Kidney capillary endothelial cell (primary cell): ENCODE data around the gene JADE2.
A peak's percentile ranks its signal among the peaks of the same experiment; 100 is the strongest.
"Not testable (repeated sequence)": the region's sequence is repeated elsewhere in the genome, so short reads cannot be mapped to it uniquely, and the experiment has no call there.

Experiments
- DNase-seq: peaks from one replicate; pipeline ENCODE4 v3.0.0-alpha.2; 2018; ENCODE audit warnings: low spot score

Gene JADE2

DNA sequence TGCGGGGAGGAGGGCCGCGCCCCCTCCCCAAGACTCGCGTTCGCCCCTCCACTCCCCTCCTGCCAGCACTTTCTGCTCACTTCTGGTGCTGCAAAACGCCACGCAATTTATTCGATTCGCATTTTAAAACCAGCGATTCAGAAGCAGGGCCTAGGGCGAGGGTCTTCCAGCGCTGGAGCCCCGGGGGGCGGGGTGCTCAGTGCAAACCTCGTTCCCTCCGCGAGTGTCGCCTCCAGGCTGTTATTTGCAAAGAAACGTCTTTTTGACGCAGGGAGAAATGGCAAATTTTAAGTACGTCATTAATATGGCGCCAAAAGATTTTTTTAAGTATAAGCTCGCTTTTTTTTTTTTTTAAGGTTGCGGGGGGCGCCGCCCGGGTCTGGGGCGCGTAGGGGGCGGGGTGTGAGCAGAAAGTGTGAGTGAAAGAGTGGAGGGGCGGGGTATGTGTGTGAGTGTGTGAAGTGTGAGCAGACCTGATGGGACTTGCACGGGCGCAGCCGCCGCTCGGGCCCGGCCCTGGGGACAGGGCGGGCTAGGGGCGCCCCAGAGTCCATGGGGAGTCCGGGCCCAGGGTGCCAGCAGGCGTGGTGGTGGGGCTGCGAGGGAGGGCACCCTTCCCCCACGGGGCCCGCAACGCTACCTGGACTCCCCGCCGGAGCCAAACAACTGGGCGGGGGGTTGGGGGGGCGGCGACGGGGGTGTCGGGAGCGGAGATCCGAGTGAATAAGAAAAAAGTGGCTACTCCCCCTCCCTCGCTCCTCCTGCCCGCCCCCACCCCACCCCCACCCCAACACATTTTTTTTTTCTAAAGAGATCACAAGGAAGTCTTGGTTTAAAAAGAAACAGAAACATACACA lies at the start of gene JADE2:
Gene JADE2, plus strand, starts transcription at position 845 of the 857 bp plus-strand sequence. CDS start 10,188 bp downstream, outside the sequence.
- DNase-seq, result peak; percentile 61

DNA sequence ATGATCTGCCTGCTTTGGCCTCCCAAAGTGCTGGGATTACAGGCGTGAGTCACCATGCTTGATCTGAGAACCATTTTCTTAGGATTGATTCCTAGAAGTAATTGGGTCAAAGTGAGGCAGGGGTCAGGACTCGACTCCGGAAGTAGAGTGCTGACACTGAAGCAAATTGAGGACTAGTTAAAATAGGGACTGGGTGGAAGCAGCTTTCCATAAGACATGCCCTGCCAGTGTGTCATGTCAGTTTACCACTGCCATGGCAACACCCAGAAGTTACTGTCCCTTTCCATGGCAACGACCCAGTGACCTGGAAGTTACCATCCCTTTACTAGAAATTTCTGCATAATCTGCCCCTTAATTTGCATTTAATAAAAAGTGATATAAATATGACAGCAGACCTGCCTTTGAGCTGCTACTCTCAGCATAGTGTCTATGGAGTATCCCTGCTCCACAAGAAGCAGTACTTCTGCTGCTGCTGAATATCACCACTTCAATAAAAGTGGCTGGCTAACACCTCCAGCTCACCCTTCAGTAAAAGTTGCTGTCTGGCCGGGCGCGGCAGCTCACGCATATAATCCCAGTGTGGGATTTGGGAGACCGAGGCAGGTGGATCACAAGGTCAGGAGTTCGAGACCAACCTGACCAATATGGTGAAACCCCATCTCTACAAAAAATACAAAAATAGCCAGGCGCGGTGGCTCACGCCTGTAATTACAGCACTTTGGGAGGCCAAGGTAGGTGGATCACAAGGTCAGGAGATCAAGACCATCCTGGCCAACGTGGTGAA lies 47.8 kb upstream of the JADE2 start:
- no peak for DNase-seq

DNA sequence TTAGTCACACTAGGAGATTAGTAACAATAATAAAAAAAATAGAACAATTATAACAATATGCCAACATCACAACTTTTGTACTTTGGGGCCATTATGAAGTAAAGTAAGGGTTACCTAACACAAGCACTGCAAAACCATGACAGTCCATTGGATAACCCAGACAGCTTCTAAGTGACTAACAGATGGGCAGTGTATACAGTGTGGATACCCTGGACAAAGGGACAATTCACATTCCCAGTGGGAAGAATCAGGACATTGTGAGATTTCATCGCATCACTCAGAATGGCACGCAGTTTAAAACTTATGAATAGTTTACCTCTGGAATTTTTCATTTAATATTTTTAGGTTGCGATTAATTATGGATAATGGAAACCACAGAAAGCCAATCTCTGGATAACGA lies 45.6 kb upstream of the JADE2 start:
- no peak for DNase-seq

- DNase-seq, result no peak
Measured at GRCh38 chr5:134489227-134489944, 36.1 kb upstream of the JADE2 start.

- DNase-seq, result no peak
Measured at GRCh38 chr5:134490255-134490924, 35.1 kb upstream of the JADE2 start.

DNA sequence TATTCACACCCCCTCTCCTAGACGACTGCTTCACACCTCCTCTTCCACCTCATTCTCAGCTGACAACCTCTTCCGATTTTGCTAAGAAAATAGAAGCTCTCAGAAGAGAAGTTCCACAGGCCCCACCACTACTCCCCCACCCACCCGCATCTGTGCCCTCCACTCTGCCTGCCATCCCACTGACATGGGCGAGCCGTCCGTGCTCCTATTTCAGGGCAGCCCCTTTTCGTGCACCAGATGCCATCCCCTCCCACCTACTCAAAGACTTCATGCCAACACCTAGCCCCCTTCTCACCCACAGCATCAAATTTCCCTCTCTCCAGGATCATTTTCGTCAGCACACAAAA lies 34.6 kb upstream of the JADE2 start:
- no peak for DNase-seq

GRCh38 chr5:134491841-134492442 lies 33.5 kb upstream of the JADE2 start:
- DNase-seq, result no peak

DNA sequence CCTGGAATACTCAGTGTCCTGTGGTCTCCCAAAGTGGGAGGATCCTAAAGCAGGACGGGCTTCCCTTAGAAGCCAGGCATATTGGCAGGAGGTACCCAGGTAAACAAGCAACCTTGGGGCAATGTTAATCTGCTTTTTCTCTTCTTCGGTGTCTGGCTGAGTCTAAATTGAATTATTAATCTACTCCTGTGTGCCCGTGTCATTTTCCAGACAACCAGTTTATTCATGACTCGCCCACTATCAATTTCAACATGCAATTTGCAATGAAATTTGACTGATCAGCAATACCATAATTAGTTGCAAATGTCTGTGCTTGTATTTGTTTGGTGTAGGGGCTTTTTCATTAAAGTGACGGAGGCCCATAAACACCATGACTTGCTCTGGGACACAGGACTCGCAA lies 32.9 kb upstream of the JADE2 start:
- DNase-seq, result no peak

- DNase-seq, result no peak
Measured at GRCh38 chr5:134493461-134494055, 31.9 kb upstream of the JADE2 start.

DNA sequence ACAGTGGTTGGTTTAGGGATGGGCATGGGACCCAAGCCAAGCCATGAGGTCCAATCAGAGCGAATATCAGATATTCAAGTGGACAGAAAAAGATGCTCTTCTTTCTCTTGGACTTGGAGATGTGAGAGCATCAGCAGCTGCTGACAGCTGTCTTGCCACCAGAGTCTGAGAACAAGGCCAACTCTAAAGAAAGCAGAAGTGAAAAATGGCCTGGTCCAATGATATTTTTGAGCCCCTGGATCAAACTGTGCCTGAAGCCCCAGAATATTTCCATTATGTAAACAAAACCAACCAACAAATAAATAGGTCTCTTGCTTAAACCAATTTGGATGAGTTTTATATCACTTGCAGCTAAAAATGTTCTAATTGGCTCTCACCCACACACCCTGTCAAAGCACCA lies 30.7 kb upstream of the JADE2 start:
- no peak for DNase-seq

GRCh38 chr5:134499905-134500304 lies 25.6 kb upstream of the JADE2 start:
- DNase-seq, result not testable (repeated sequence)

GRCh38 chr5:134500699-134501430 lies 24.6 kb upstream of the JADE2 start:
- no peak for DNase-seq

GRCh38 chr5:134502259-134502658 lies 23.2 kb upstream of the JADE2 start:
- no peak for DNase-seq

GRCh38 chr5:134503088-134503936 lies 22.2 kb upstream of the JADE2 start:
- DNase-seq, result peak; percentile 98

- no peak for DNase-seq
Measured at GRCh38 chr5:134503937-134504437, 21.5 kb upstream of the JADE2 start.

- no peak for DNase-seq
Measured at GRCh38 chr5:134504629-134505300, 20.7 kb upstream of the JADE2 start.

DNA sequence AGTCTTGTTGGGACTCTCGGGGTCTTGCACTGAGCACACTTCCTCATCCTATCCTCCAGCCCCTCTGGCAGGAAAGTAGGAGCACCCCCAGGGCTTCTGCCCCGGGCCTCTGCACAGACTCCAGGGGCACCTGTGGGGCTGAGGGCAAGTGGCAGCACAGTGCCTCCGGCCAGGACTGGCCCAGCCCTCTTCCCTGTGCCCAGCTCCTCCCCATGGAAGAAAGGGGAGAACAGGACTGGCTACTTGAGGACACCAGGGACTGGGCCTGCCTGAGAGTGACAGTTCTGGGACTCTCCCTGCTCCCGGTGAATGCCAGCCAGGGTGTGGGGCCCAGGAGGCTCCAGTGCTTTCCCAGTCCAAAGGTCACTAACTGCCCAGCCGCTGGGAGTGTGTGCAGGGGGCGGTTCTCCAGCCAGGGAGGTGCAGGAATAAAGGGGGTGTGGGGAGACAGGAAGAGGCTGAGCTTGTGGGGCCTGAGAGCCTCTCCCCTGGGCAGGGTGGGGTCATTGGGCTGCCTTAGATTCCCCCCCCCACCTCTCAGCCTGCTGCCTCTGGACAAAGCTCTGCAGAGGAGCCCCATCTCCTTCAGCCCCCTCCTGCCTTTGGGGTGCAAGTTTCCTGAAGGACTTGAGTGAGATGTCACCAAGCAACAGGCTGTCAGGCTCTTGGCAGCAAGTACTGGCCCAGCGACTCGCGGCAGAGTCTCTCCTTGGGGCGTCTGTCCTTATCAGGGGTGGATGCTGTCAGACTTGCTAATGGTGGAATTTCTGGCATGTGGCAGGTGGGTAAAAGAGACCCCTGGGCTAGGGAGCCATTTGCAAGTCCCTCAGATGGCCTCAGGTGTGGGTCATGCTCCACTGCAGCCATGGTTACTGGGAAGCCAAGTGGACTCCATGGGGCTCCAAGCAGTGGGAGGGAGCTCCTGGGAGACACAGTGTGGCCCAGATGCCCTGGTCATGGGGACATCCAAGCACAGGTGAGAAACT lies 19.1 kb upstream of the JADE2 start:
- no peak for DNase-seq

DNA sequence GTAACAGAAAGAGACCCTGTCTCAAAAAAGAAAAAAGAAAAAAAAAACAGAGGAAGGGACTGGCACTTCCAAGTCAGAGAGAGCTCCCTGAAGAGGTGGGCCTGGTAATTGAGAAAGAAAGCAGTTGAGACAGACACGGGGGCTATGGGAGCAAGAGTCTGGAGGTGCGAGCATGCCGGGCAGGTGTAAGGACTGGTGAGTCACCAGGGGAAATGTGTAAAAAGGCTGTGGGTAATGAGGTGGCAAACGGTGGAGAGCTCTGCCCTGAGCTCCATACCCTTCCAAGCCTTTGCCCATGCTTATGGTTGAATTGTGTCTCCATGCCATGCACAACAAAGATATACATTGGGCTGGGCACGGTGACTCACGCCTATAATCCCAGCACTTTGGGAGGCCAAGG lies 18.0 kb upstream of the JADE2 start:
- DNase-seq, result no peak
